ENCODE results near the gene C1orf159. TPM values are rescaled to one million over a fixed set of nuclear protein-coding genes. Genes with fewer than 3 reads are reported as not detected.

Gene C1orf159
- total and polyA plus RNA-seq, 4 donors = 3.9 to 7.0 (median 4.7) TPM

DNA sequence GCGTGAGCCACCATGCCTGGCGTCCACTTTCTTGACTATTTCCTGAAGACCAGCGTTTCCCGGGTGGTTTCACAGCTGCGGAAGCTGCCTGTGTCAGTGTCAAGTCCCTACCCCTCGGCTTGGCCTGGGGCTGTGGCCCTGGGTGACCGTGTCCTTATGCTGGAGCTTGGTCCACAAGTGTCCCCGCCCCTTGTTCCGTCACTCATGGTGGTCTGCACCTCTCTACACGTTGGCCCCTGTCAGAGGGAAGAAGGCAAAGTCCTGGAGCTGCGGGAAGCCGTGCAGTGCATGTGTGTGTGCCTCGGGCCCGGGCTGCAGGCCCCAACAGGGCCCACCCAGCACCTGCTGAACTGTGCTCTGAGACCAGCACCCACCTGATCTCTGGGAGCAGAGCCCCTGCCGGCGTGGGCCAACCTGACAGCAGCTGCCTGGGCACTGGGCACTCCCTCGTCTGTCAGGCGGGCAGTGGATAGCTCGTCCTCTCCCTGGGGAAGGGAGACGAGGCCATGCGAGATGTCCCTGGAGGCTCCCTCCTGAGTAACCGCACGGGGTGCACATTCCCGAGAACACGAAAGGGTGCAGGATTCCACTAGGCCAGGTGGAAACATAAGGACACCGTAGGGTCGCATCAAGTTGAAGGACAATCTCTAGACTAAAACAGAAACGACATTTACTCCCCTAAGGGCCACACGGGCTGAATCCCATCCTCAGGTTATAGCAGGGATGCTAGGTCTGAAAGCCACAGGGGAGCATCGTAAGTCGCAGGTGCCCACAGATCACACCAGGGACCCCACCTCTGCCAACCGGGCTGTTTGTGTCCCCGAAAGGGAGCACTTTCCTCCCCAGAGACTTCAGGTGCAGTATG, 2.4 kb upstream of the C1orf159 start:
- Histone ChIP-seq H3K4me3 (ENCODE audit: low read depth in 1 of 3, low read length in 3 of 3) (no peak overlapping the region), H3K9me3 (ENCODE audit: control insufficient read depth in 4 of 4, low read length in 3 of 4) (peaks cover 0 to 4% (median 0%) of the 10 kb centered on the region in 4 donors), H3K9ac (ENCODE audit: low read depth in 1 of 2, low read length in 2 of 2) (no peak overlapping the region), H3K27ac (ENCODE audit: low read depth in 1 of 2, low read length in 2 of 2) (no peak overlapping the region), H3K27me3 (ENCODE audit: control insufficient read depth in 4 of 4, insufficient read depth in 4 of 4, low read length in 3 of 4) (no peaks in the 10 kb centered on the region), H3K4me1 (ENCODE audit: control insufficient read depth in 4 of 4, insufficient read depth in 4 of 4, low read length in 3 of 4) (peaks cover 7 to 20% (median 12%) of the 10 kb centered on the region in 4 donors), H3K36me3 (ENCODE audit: control insufficient read depth in 4 of 4, insufficient read depth in 3 of 4, low read depth in 1 of 4, low read length in 3 of 4) (peaks cover 0 to 3% (median 0%) of the 10 kb centered on the region in 4 donors)
- no peak for TF ChIP-seq ZBTB33 (IDR thresholded peaks at IDR 0.05)
- no peak for TF ChIP-seq RAD21 (IDR thresholded peaks at IDR 0.05)
- TF ChIP-seq TAF1 (conservative IDR thresholded peaks at IDR 0.05) = no peak
- TF ChIP-seq YY1 (IDR thresholded peaks at IDR 0.05) = no peak
- no peak for TF ChIP-seq FOXA2 (IDR thresholded peaks at IDR 0.05)
- no peak for DNase-seq (ENCODE audit: low spot score)
- 85% methylated on average over 33 of the region's 33 CpGs for WGBS

DNA sequence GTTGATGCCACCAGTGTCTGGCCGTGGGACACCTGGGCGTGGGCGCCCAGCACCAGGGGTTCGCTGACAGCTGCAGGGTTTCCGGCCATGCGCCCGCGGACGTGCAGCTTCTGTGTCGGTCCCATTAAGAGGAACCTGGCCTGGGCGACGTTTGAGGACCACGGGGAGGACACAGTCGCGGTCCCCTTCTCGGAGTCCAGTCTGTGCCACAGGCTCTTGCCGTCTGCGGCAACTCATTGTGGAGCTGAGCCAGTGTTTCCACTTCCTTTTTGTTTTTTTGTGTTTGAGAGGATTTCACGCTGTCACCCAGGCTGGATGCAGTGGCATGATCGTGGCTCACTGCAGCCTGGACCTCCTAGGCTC, 1.6 kb upstream of the C1orf159 start:
- DNase-seq (ENCODE audit: low spot score) = no peak
- Histone ChIP-seq H3K27ac (ENCODE audit: low read depth in 1 of 2, low read length in 2 of 2) (no peak overlapping the region), H3K27me3 (ENCODE audit: control insufficient read depth in 4 of 4, insufficient read depth in 4 of 4, low read length in 3 of 4) (no peaks in the 10 kb centered on the region), H3K9ac (ENCODE audit: low read depth in 1 of 2, low read length in 2 of 2) (no peak overlapping the region), H3K36me3 (ENCODE audit: control insufficient read depth in 4 of 4, insufficient read depth in 3 of 4, low read depth in 1 of 4, low read length in 3 of 4) (peaks cover 0 to 4% (median 0%) of the 10 kb centered on the region in 4 donors), H3K4me1 (ENCODE audit: control insufficient read depth in 4 of 4, insufficient read depth in 4 of 4, low read length in 3 of 4) (peaks cover 7 to 18% (median 9%) of the 10 kb centered on the region in 4 donors), H3K9me3 (ENCODE audit: control insufficient read depth in 4 of 4, low read length in 3 of 4) (peaks cover 0 to 4% (median 0%) of the 10 kb centered on the region in 4 donors), H3K4me3 (ENCODE audit: low read depth in 1 of 3, low read length in 3 of 3) (no peak overlapping the region)
- WGBS = 79% methylated on average over 20 of the region's 20 CpGs
- TF ChIP-seq ATF3 (IDR thresholded peaks at IDR 0.05) = no peak
- TF ChIP-seq TAF1 (conservative IDR thresholded peaks at IDR 0.05) = no peak
- no peak for TF ChIP-seq MAX (IDR thresholded peaks at IDR 0.05)
- no peak for TF ChIP-seq FOXA2 (IDR thresholded peaks at IDR 0.05)
- no peak for TF ChIP-seq NR2F2 (IDR thresholded peaks at IDR 0.05)
- no peak for TF ChIP-seq EGR1 (IDR thresholded peaks at IDR 0.05; ENCODE audit: low read depth in 2 of 2)
- TF ChIP-seq RAD21 (IDR thresholded peaks at IDR 0.05) = no peak
- no peak for TF ChIP-seq ZBTB33 (IDR thresholded peaks at IDR 0.05)
- TF ChIP-seq CTCF (IDR thresholded peaks at IDR 0.05; ENCODE audit: low read depth, low read length, missing input control) = no peak
- no peak for TF ChIP-seq REST (IDR thresholded peaks at IDR 0.05)
- TF ChIP-seq HNF4G (IDR thresholded peaks at IDR 0.05) = no peak
- TF ChIP-seq YY1 (IDR thresholded peaks at IDR 0.05) = no peak
- TF ChIP-seq GABPA (IDR thresholded peaks at IDR 0.05 in 1 of 2, conservative IDR thresholded peaks at IDR 0.05 in 1 of 2) = no peak
- TF ChIP-seq JUND (IDR thresholded peaks at IDR 0.05) = no peak
- TF ChIP-seq RXRA (IDR thresholded peaks at IDR 0.05) = no peak
- no peak for TF ChIP-seq FOXA1 (IDR thresholded peaks at IDR 0.05)

All from liver (tissue), 9 donors.